Measurements from ENCODE around the gene LIN9. TPM values are rescaled to one million over a fixed set of nuclear protein-coding genes. Genes with fewer than 3 reads are reported as not detected.

LIN9 gene
- total and polyA plus RNA-seq, 2 donors (not counting 3 experiments of a cell fraction or from before 2014, with no cell fraction given), result 2.5 to 7.6 TPM

- Histone ChIP-seq H3K4me3 (replicated peaks in 1 of 3; ENCODE audit: insufficient read depth in 1 of 3, low read depth in 1 of 3, low read length in 3 of 3) (no peak overlapping the region), H3K9ac (replicated peaks; ENCODE audit: extremely low read depth, insufficient read depth, low read length) (no peak overlapping the region), H3K79me2 (ENCODE audit: control insufficient read depth, insufficient read depth, low read length) (no peaks in the 10 kb centered on the region), H3K4me1 (ENCODE audit: control insufficient read depth, extremely low read depth, insufficient read depth, low read length) (no peaks in the 10 kb centered on the region), H2AFZ (ENCODE audit: low read depth, low read length) (no peak overlapping the region), H3K9me3 (replicated peaks; ENCODE audit: control insufficient read depth, insufficient read depth, low read length) (no peaks in the 10 kb centered on the region), H3K36me3 (ENCODE audit: control insufficient read depth in 2 of 2, extremely low read depth in 1 of 2, insufficient read depth in 2 of 2, low read length in 2 of 2) (no peaks in the 10 kb centered on the region), H3K27ac (ENCODE audit: insufficient read depth, low read depth, low read length) (no peak overlapping the region), H4K20me1 (replicated peaks; ENCODE audit: control insufficient read depth, extremely low read depth, insufficient read depth, low read length) (no peaks in the 10 kb centered on the region), H3K9me1 (replicated peaks; ENCODE audit: control insufficient read depth, extremely low read depth, insufficient read depth, low read length) (no peaks in the 10 kb centered on the region), H3K27me3 (ENCODE audit: control insufficient read depth in 2 of 2, insufficient read depth in 2 of 2, low read length in 2 of 2) (no peaks in the 10 kb centered on the region), H3K4me2 (ENCODE audit: insufficient read depth, low read length) (no peak overlapping the region)
- FAIRE-seq, result no peak
- no peak for DNase-seq (ENCODE audit: low read depth, low spot score)
- intact Hi-C loops (cut with micrococcal nuclease) (no loop called here), dilution Hi-C loops (cut with MboI; ENCODE audit: extremely low pct_ligation_motif_present, low sequenced_read_pairs) (no loop called here)
- ChIA-PET CTCF (interaction anchor here (1.2 to 1.5 kb wide), 2 partner anchors 18 to 90 kb away, joined by 3 to 5 read pairs; no protein-coding TSS in a partner anchor), POLR2A (no interaction called here)
- BruUV-seq (replicated peaks), result no TSS peak
- TF ChIP-seq POLR2AphosphoS5 (IDR thresholded peaks at IDR 0.05; ENCODE audit: insufficient read depth, low read depth, low read length), result no peak
- TF ChIP-seq MYC (IDR thresholded peaks at IDR 0.05; ENCODE audit: low read depth, low read length), result no peak
These were observed 93.7 kb downstream of the LIN9 start for GRCh38 chr1:226215239-226215638.

- ChIA-PET POLR2A (no interaction called here), CTCF (interaction anchor here (1.6 kb wide), 1 partner anchor 15 kb away, joined by 7 read pairs; no protein-coding TSS in a partner anchor)
- H3K79me2 ChIP-seq (ENCODE audit: control insufficient read depth, insufficient read depth, low read length), result no peaks in the 10 kb centered on the region
- no peak overlapping the region for H2AFZ ChIP-seq (ENCODE audit: low read depth, low read length)
- intact Hi-C loops (cut with micrococcal nuclease) (no loop called here), dilution Hi-C loops (cut with MboI; ENCODE audit: extremely low pct_ligation_motif_present, low sequenced_read_pairs) (no loop called here)
- H3K9ac ChIP-seq (replicated peaks; ENCODE audit: extremely low read depth, insufficient read depth, low read length), result no peak overlapping the region
- H3K9me3 ChIP-seq (replicated peaks; ENCODE audit: control insufficient read depth, insufficient read depth, low read length), result no peaks in the 10 kb centered on the region
- TF ChIP-seq CTCF (IDR thresholded peaks at IDR 0.05; ENCODE audit: extremely low read depth in 1 of 2, insufficient read depth in 1 of 2, low read depth in 1 of 2, low read length in 2 of 2), result no peak
- no peak for TF ChIP-seq MAX (IDR thresholded peaks at IDR 0.05; ENCODE audit: insufficient read depth, insufficient read length)
- TF ChIP-seq MYC (IDR thresholded peaks at IDR 0.05; ENCODE audit: low read depth, low read length), result no peak
- no peak for TF ChIP-seq GATA2 (IDR thresholded peaks at IDR 0.05; ENCODE audit: insufficient read depth, insufficient read length, low read depth, low read length)
- no peak for TF ChIP-seq POLR2A (IDR thresholded peaks at IDR 0.05; ENCODE audit: low read depth, low read length)
- no peak for TF ChIP-seq EZH2 (IDR thresholded peaks at IDR 0.05; ENCODE audit: borderline replicate concordance, low read depth, low read length, severe bottlenecking)
- TF ChIP-seq JUN (IDR thresholded peaks at IDR 0.05; ENCODE audit: borderline replicate concordance, insufficient read depth, insufficient read length, low read depth), result no peak
- no peak for TF ChIP-seq POLR2AphosphoS5 (IDR thresholded peaks at IDR 0.05; ENCODE audit: insufficient read depth, low read depth, low read length)
- TF ChIP-seq FOS (IDR thresholded peaks at IDR 0.05; ENCODE audit: borderline replicate concordance, insufficient read depth, low read length), result no peak
- no TSS peak for BruUV-seq (replicated peaks)
- no peak overlapping the region for H3K27ac ChIP-seq (ENCODE audit: insufficient read depth, low read depth, low read length)
- no peak for DNase-seq (ENCODE audit: low read depth, low spot score)
- H3K4me3 ChIP-seq (replicated peaks in 1 of 3; ENCODE audit: insufficient read depth in 1 of 3, low read depth in 1 of 3, low read length in 3 of 3), result no peak overlapping the region
- no peak overlapping the region for H3K4me2 ChIP-seq (ENCODE audit: insufficient read depth, low read length)
- H3K36me3 ChIP-seq (ENCODE audit: control insufficient read depth in 2 of 2, extremely low read depth in 1 of 2, insufficient read depth in 2 of 2, low read length in 2 of 2), result no peaks in the 10 kb centered on the region
- no peaks in the 10 kb centered on the region for H4K20me1 ChIP-seq (replicated peaks; ENCODE audit: control insufficient read depth, extremely low read depth, insufficient read depth, low read length)
- H3K4me1 ChIP-seq (ENCODE audit: control insufficient read depth, extremely low read depth, insufficient read depth, low read length), result no peaks in the 10 kb centered on the region
- H3K9me1 ChIP-seq (replicated peaks; ENCODE audit: control insufficient read depth, extremely low read depth, insufficient read depth, low read length), result no peaks in the 10 kb centered on the region
- H3K27me3 ChIP-seq (ENCODE audit: control insufficient read depth in 2 of 2, insufficient read depth in 2 of 2, low read length in 2 of 2), result no peaks in the 10 kb centered on the region
- no peak for FAIRE-seq
These were observed 96.4 kb downstream of the LIN9 start for GRCh38 chr1:226212545-226212944.

Measured in endothelial cell of umbilical vein (primary cell).